A549 (cell line): ENCODE measurements around the gene PFN3.

Source experiments
- BHLHE40 ChIP-seq: IDR thresholded peaks from 2 replicates; pipeline ENCODE4 v1.6.1; 2012; ENCODE audit warnings: low read depth, low read length, inconsistent platforms
- CTCF ChIP-seq: fragments of >200 bp; sonication (Bioruptor Twin); formaldehyde crosslinking; IDR thresholded peaks from 3 replicates; pipeline ENCODE4 v1.5.1; 2016
- EP300 ChIP-seq, 2 experiments: fragments of >200 bp; sonication (Bioruptor Twin); formaldehyde crosslinking; IDR thresholded peaks; 2 replicates in 1 of 2; 3 replicates in 1 of 2; pipeline ENCODE4 v1.6.1; 2016 to 2017
- HOXB5 ChIP-seq: fragments of 250-450 bp; sonication (Bioruptor Pico); IDR thresholded peaks from 2 replicates; pipeline ENCODE4 v1.5.0; 2020; ENCODE audit warnings: mild to moderate bottlenecking, moderate library complexity
- KDM1A ChIP-seq: fragments of 200-600 bp; sonication (generic); IDR thresholded peaks from 2 replicates; pipeline ENCODE4 v1.6.1; 2016; ENCODE audit warnings: low read depth, mild to moderate bottlenecking
- MAX ChIP-seq: IDR thresholded peaks from 2 replicates; pipeline ENCODE4 v1.6.1; 2012
- POLR2A ChIP-seq: IDR thresholded peaks from 2 replicates; pipeline ENCODE4 v1.6.1; 2012; ENCODE audit warnings: mild to moderate bottlenecking, low read length
- TFCP2L1 ChIP-seq: fragments of 250-450 bp; sonication (Bioruptor Pico); IDR thresholded peaks from 2 replicates; pipeline ENCODE4 v1.5.0; 2021; ENCODE audit warnings: mild to moderate bottlenecking

GRCh38 chr5:177393990-177394389, 6.5 kb downstream of the PFN3 start:
- TF ChIP-seq KDM1A: no peak
- no peak for TF ChIP-seq POLR2A
- TF ChIP-seq MAX: no peak
- TF ChIP-seq EP300 (IDR thresholded peaks at IDR 0.05): no peak
- TF ChIP-seq TFCP2L1: no peak
- no peak for TF ChIP-seq HOXB5 (CRISPR knock-in tag)
- TF ChIP-seq BHLHE40: no peak
- no peak for TF ChIP-seq CTCF
